Ectodermal cell (in vitro differentiated cells): ENCODE measurements around the gene ZNF175. TPM values are rescaled to one million over a fixed set of nuclear protein-coding genes. Genes with fewer than 3 reads are reported as not detected.

Experiments
- H3K27ac ChIP-seq: 2 replicates; pipeline ENCODE4 v1.7.0; 2013; ENCODE audit warnings: mild to moderate bottlenecking, low read depth, low read length; ENCODE audit not compliant: insufficient read depth, poor library complexity, severe bottlenecking
- H3K27me3 ChIP-seq: 2 replicates; pipeline ENCODE4 v1.7.0; 2013; ENCODE audit warnings: mild to moderate bottlenecking, low read length; ENCODE audit not compliant: insufficient read depth, control insufficient read depth, poor library complexity, severe bottlenecking
- H3K36me3 ChIP-seq: one replicate; pipeline ENCODE4 v1.7.0; 2013; ENCODE audit warnings: low read length; ENCODE audit not compliant: control insufficient read depth, insufficient read depth
- H3K4me1 ChIP-seq: one replicate; pipeline ENCODE4 v1.7.0; 2013; ENCODE audit warnings: low read length; ENCODE audit not compliant: control insufficient read depth, insufficient read depth
- H3K4me3 ChIP-seq: 2 replicates; pipeline ENCODE4 v1.7.0; 2013; ENCODE audit warnings: low read depth, low read length, control low read depth; ENCODE audit not compliant: insufficient read depth
- H3K9me3 ChIP-seq: 2 replicates; pipeline ENCODE4 v1.7.0; 2013; ENCODE audit warnings: mild to moderate bottlenecking, low read length, moderate library complexity; ENCODE audit not compliant: control insufficient read depth
- WGBS, 2 experiments: methylation state at CpG; one replicate each; pipeline ENCODE4 v1.1.7; 2013; ENCODE audit warnings: missing lambda C conversion rate in 2 of 2; 5-methylcytosine and 5-hydroxymethylcytosine counted together
- polyA plus RNA-seq, 4 experiments: library from polyadenylated mRNA; stranded (reverse); fragments of 50-300 nt; gene quantifications; one replicate each; pipeline ENCODE4 v1.2.3, GENCODE V29; 2013

ZNF175 gene
- polyA plus RNA-seq (2013, experiment 1 of 4): 13.3 TPM
- 12.3 TPM for polyA plus RNA-seq (2013, experiment 2 of 4)
- polyA plus RNA-seq (2013, experiment 3 of 4): 6.8 TPM
- 10.4 TPM for polyA plus RNA-seq (2013, experiment 4 of 4)

DNA sequence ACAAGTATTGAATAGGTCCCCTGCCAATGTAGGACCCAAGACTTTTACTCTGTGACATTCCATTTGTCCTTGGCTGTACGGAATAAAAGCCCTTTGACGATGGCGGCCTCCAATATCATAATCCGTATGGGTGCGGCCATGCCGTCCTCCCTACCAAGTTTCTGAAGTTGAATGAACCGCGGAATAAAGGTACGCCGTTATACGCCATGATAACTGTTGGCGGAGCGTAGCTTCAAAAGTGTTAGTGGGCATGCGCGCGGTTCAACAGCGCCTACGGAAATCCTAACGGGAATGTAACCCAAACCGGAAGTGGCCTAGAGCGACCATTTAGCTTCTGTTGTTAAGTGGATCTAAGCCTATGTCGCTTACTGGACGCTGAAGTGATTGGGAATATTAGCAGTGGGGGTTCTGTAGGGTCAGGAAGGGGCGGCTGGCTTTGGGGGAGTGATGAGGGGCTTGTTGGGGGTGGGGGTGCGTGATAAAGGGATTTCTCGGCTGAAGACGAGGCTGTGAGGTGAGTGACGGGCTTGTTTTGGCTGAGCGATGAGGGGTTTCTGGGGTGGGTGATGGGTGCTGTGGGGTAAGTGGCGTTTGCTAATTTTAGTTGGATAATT, at the start of gene ZNF175:
Gene ZNF175 (plus strand): TSS at position 322 of the 614 bp plus-strand sequence. CDS start 2,047 bp downstream, outside the sequence.
- peaks cover 6% of the 10 kb centered on the region for H3K4me1 ChIP-seq
- no peak within 1 kb of the TSS for H3K27ac ChIP-seq
- H3K4me3 ChIP-seq: peak within 1 kb of the TSS; percentile 73
- H3K36me3 ChIP-seq: peaks cover 11% of the 10 kb centered on the region
- 0 to 1% methylated on average over 30 of the region's 30 CpGs for WGBS, 2 experiments
- peaks cover 19% of the 10 kb centered on the region for H3K27me3 ChIP-seq
- H3K9me3 ChIP-seq: no peaks in the 10 kb centered on the region

DNA sequence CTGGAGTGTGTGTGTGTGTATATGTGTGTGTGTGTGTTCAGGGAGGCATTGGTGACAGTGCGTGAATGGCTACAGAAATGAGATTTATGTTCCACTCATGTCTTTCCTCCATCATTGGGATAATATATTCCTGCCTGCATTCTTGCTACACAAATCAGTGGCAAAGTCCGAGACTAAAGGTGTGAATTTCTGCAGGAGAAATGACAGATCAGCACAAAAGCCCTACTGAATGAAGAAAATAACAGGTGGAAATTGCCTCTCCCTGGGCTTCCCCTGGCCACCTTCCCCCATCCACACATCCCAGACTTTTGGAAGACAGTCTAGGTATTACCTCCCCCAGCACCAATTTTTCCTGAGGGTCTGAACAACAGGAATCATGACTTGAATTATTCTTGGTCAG, 49.7 kb upstream of the ZNF175 start:
- Histone ChIP-seq H3K27ac (no peak overlapping the region), H3K4me1 (no peaks in the 10 kb centered on the region), H3K36me3 (no peaks in the 10 kb centered on the region), H3K27me3 (peaks cover 4% of the 10 kb centered on the region), H3K4me3 (no peak overlapping the region), H3K9me3 (no peaks in the 10 kb centered on the region)
- 84 to 89% methylated on average over 2 of the region's 2 CpGs for WGBS, 2 experiments

DNA sequence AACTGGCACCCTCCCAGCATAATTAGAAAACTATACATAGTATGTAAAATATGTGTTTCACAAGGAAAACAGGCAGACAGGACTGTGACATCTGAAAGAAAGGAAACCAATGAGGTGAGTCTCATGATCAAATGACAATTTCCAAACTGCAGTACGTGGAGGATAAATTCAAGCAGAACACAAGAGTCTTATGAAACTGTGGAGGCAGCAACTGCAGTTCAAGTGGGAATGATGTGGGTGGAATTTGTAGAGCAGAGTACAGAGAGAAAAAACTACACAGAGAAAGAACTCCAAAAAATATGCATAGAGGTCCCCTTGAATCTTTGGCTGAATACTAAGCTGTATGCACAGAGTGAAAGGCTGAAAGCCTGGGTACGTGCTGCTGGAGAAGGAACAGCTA, 49.3 kb upstream of the ZNF175 start:
- Histone ChIP-seq H3K27me3 (peaks cover 4% of the 10 kb centered on the region), H3K36me3 (no peaks in the 10 kb centered on the region), H3K27ac (no peak overlapping the region), H3K9me3 (no peaks in the 10 kb centered on the region), H3K4me3 (no peak overlapping the region), H3K4me1 (no peaks in the 10 kb centered on the region)
- 64 to 82% methylated on average over 2 of the region's 2 CpGs for WGBS, 2 experiments

GRCh38 chr19:51524666-51525264, 46.3 kb upstream of the ZNF175 start:
- Histone ChIP-seq H3K36me3 (no peaks in the 10 kb centered on the region), H3K27me3 (peaks cover 14% of the 10 kb centered on the region), H3K4me3 (no peak overlapping the region), H3K9me3 (no peaks in the 10 kb centered on the region), H3K4me1 (no peaks in the 10 kb centered on the region), H3K27ac (no peak overlapping the region)
- WGBS, 2 experiments: 79 to 89% methylated on average over 8 of the region's 8 CpGs

DNA sequence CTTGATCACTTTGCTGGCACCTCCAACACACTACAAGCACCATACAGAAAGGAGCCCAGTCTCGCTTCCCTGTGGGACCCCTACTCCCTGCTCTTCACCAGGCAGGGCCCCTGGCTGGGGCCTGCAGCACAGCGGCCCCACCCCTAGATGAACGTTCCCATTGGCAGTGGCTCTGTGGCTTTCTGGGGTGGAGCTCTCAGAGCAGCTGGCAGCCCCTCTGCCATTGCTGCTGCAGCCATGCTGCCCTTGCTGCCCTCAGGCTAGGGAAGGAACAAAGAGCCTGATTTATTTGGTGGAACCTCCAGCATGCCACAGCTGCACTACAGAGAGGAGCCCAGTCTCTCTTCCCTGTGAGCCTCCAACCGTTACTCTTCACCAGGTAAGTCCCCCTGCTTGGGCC, 45.4 kb upstream of the ZNF175 start:
- no peak overlapping the region for H3K27ac ChIP-seq
- H3K4me1 ChIP-seq: no peaks in the 10 kb centered on the region
- peaks cover 16% of the 10 kb centered on the region for H3K27me3 ChIP-seq
- no peak overlapping the region for H3K4me3 ChIP-seq
- WGBS, 2 experiments: 64 to 72% methylated on average over 4 of the region's 4 CpGs
- no peaks in the 10 kb centered on the region for H3K9me3 ChIP-seq
- H3K36me3 ChIP-seq: no peaks in the 10 kb centered on the region

DNA sequence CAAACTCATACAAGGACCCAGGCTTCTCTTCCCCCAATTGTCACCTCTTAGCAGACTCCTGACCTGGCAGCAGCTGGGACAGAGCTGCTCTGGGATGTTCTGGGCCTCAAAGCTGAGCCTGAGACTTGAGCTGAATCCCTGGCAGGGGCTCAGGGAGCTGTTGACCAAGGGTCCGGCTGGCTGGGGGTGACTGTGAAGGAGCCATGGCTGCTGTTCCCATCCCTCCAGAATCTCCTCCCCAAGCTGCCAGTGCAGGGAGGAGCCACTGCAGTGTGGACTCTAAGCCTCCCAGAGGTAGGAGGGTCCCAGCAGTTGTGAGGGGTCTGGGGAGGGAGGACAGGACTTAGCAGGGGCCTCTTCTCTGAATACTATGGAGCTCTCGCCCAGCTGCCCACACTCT, 41.8 kb upstream of the ZNF175 start:
- no peaks in the 10 kb centered on the region for H3K36me3 ChIP-seq
- 82 to 89% methylated on average over 2 of the region's 2 CpGs for WGBS, 2 experiments
- no peaks in the 10 kb centered on the region for H3K4me1 ChIP-seq
- H3K4me3 ChIP-seq: no peak overlapping the region
- H3K27me3 ChIP-seq: peaks cover 39% of the 10 kb centered on the region
- no peak overlapping the region for H3K27ac ChIP-seq
- H3K9me3 ChIP-seq: no peaks in the 10 kb centered on the region

DNA sequence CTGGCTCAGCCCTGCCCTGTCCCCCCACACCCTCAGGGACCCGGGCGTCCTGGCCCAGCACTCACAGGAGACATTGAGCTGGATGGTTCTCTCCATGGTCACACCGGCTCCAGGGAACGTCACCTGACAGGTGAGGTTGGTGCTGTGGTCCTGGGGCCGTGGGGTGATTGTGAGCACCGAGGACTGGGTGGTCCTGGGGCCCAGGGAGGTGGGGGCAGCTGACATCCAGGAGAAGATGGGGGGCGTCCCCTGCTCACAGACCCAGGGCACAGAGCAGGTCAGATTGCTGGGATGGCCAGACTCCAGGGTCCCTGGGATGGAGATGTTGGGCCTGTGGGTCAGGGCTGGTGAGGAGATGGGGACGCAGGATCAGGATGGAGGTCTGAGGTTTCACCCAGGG, 40.5 kb upstream of the ZNF175 start:
- 83 to 91% methylated on average over 8 of the region's 8 CpGs for WGBS, 2 experiments
- Histone ChIP-seq H3K27me3 (peaks cover 39% of the 10 kb centered on the region), H3K9me3 (no peaks in the 10 kb centered on the region), H3K4me3 (no peak overlapping the region), H3K4me1 (no peaks in the 10 kb centered on the region), H3K36me3 (no peaks in the 10 kb centered on the region), H3K27ac (no peak overlapping the region)

GRCh38 chr19:51531349-51532315, 39.5 kb upstream of the ZNF175 start, which contains the start of gene SIGLEC6:
SIGLEC6 (minus strand) TSS chr19:51531670; CDS start chr19:51531648, 22 bp downstream.
- Histone ChIP-seq H3K4me1 (no peaks in the 10 kb centered on the region), H3K4me3 (no peak within 1 kb of the TSS), H3K36me3 (no peaks in the 10 kb centered on the region), H3K27me3 (peaks cover 39% of the 10 kb centered on the region), H3K9me3 (no peaks in the 10 kb centered on the region), H3K27ac (no peak within 1 kb of the TSS)
- 53 to 60% methylated on average over 25 of the region's 25 CpGs for WGBS, 2 experiments

GRCh38 chr19:51535535-51535934, 35.5 kb upstream of the ZNF175 start:
- WGBS, 2 experiments: 77 to 86% methylated on average over 1 of the region's 1 CpG
- Histone ChIP-seq H3K27me3 (peaks cover 33% of the 10 kb centered on the region), H3K27ac (no peak overlapping the region), H3K4me1 (no peaks in the 10 kb centered on the region), H3K9me3 (no peaks in the 10 kb centered on the region), H3K36me3 (no peaks in the 10 kb centered on the region), H3K4me3 (no peak overlapping the region)
